ENCODE measurements around the gene TECPR1. TPM values are rescaled to one million over a fixed set of nuclear protein-coding genes. Genes with fewer than 3 reads are reported as not detected.

The TECPR1 gene
- total RNA-seq, 1 donor from 2014 or later: 86.3 TPM

- intact Hi-C loops (cut with micrococcal nuclease): no loop called here
These were observed 55.1 kb downstream of the TECPR1 start for GRCh38 chr7:98196706-98197605.

- intact Hi-C loops (cut with micrococcal nuclease): no loop called here
These were observed 57.2 kb downstream of the TECPR1 start for GRCh38 chr7:98194672-98195457.

GRCh38 chr7:98194186-98194585, 57.8 kb downstream of the TECPR1 start:
- intact Hi-C loops (cut with micrococcal nuclease): no loop called here

GRCh38 chr7:98193474-98194180, 58.4 kb downstream of the TECPR1 start:
- intact Hi-C loops (cut with micrococcal nuclease): no loop called here

GRCh38 chr7:98192781-98193457, 59.1 kb downstream of the TECPR1 start:
- intact Hi-C loops (cut with micrococcal nuclease): no loop called here

GRCh38 chr7:98191668-98192431, 60.2 kb downstream of the TECPR1 start:
- intact Hi-C loops (cut with micrococcal nuclease): no loop called here

- intact Hi-C loops (cut with micrococcal nuclease): no loop called here
These were observed 62.5 kb downstream of the TECPR1 start for GRCh38 chr7:98189559-98189958.

- intact Hi-C loops (cut with micrococcal nuclease): no loop called here
These were observed 64.9 kb downstream of the TECPR1 start for GRCh38 chr7:98187138-98187502.

- intact Hi-C loops (cut with micrococcal nuclease): no loop called here
These were observed 65.4 kb downstream of the TECPR1 start for GRCh38 chr7:98186452-98187137.

- intact Hi-C loops (cut with micrococcal nuclease): no loop called here
These were observed 66.9 kb downstream of the TECPR1 start for GRCh38 chr7:98185101-98185500.

GRCh38 chr7:98180751-98181150, 71.3 kb downstream of the TECPR1 start:
- intact Hi-C loops (cut with micrococcal nuclease): no loop called here

GRCh38 chr7:98178762-98179490, 73.1 kb downstream of the TECPR1 start:
- intact Hi-C loops (cut with micrococcal nuclease): no loop called here

- intact Hi-C loops (cut with micrococcal nuclease): no loop called here
These were observed 73.7 kb downstream of the TECPR1 start for GRCh38 chr7:98178321-98178720.

- intact Hi-C loops (cut with micrococcal nuclease): no loop called here
These were observed 74.5 kb downstream of the TECPR1 start for GRCh38 chr7:98177553-98177952.

- intact Hi-C loops (cut with micrococcal nuclease): no loop called here
These were observed 76.6 kb downstream of the TECPR1 start for GRCh38 chr7:98175260-98175940.

- intact Hi-C loops (cut with micrococcal nuclease): no loop called here
These were observed 77.4 kb downstream of the TECPR1 start for GRCh38 chr7:98174334-98175259.

GRCh38 chr7:98171449-98171848, 80.6 kb downstream of the TECPR1 start:
- intact Hi-C loops (cut with micrococcal nuclease): no loop called here

- intact Hi-C loops (cut with micrococcal nuclease): no loop called here
These were observed 81.1 kb downstream of the TECPR1 start for GRCh38 chr7:98170966-98171365.

Measured in T-helper 1 cell treated with Interleukin-12 subunit alpha and Interleukin-12 subunit beta and Interleukin-4 antibody, amounts not matched to agents 30 ng/mL and 1 ng/mL, for 36 hours (primary cell).